ENCODE results near the gene NXNL1.

NXNL1 gene

GRCh38 chr19:17457616-17458015 lies 3.1 kb downstream of the NXNL1 start:
- no peak for TF ChIP-seq TAF1 (IDR thresholded peaks at IDR 0.05; ENCODE audit: borderline replicate concordance, insufficient read depth, low read length)
- no peak for TF ChIP-seq SIN3A (IDR thresholded peaks at IDR 0.05; ENCODE audit: borderline replicate concordance, insufficient read depth, low read length)
- TF ChIP-seq REST (IDR thresholded peaks at IDR 0.05; ENCODE audit: insufficient read depth in 1 of 2, low read depth in 2 of 2, low read length in 2 of 2) = no peak
- TF ChIP-seq POLR2AphosphoS5 (IDR thresholded peaks at IDR 0.05; ENCODE audit: low read depth, low read length) = no peak
- no peak for TF ChIP-seq FOXP2 (optimal IDR thresholded peaks at IDR 0.05; ENCODE audit: borderline replicate concordance, extremely low read depth, extremely low read length, insufficient read depth)

DNA sequence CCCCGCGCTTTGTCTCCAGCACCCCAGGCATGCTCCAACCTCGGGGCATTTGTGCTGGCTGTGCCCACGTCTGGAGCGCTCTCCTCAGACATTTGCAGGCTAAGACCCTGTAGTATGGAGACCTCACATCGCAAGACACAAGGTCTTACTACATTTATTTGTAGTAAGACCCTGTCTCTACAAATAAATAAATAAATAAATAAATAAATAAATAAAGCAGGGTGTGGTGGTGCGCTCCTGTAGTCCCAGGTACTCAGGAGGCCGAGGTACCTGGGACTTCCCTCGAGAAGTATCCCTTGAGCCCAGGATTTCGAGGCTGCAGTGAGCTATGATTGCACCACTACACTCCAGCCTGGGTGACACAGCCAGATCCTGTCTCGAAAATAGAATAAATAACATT lies 4.6 kb downstream of the NXNL1 start:
- TF ChIP-seq SIN3A (IDR thresholded peaks at IDR 0.05; ENCODE audit: borderline replicate concordance, insufficient read depth, low read length) (no peak), REST (IDR thresholded peaks at IDR 0.05; ENCODE audit: insufficient read depth in 1 of 2, low read depth in 2 of 2, low read length in 2 of 2) (no peak), POLR2AphosphoS5 (IDR thresholded peaks at IDR 0.05; ENCODE audit: low read depth, low read length) (no peak), TAF1 (IDR thresholded peaks at IDR 0.05; ENCODE audit: borderline replicate concordance, insufficient read depth, low read length) (no peak), FOXP2 (optimal IDR thresholded peaks at IDR 0.05; ENCODE audit: borderline replicate concordance, extremely low read depth, extremely low read length, insufficient read depth) (no peak)

DNA sequence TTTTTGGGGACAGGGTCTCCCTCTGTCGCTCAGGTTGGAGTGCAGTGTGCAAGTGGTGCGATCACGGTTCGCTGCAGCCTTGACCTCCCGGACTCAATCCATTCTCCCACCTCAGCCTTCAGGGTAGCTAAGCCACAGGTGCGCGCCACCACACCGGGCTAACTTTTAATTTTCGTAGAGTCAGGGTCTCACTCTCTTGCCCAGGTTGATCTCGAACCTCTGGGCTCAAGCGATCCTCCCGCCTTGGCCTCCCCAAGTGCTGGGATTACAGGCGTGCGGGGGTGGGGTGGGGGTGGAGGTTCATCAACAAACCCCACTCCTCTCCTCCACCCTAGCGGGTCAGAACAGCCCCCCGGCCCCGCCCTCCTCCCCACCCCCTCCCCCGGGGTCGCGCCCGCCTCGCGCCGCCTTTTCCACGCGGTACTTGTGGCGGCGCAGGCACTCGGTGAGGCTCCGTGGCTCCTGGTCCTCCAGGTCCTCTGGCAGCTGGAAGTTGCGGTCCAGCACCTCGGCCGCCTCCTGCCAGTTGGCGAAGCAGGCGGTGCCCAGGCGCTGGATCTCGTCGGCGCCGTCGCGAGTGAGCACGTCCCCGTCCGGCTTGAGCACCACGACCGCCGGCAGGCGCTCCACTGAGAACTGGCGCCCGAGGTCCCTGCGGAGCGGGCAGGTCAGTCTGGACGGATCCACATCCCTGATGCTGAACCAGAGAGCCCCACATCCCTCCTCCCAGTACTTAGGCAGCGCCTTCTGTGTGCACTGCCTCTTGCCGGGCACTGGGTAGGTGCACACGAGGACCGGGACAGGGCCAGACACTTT lies 5.2 kb downstream of the NXNL1 start:
- TF ChIP-seq REST (IDR thresholded peaks at IDR 0.05; ENCODE audit: insufficient read depth in 1 of 2, low read depth in 2 of 2, low read length in 2 of 2) (no peak), POLR2AphosphoS5 (IDR thresholded peaks at IDR 0.05; ENCODE audit: low read depth, low read length) (no peak), TAF1 (IDR thresholded peaks at IDR 0.05; ENCODE audit: borderline replicate concordance, insufficient read depth, low read length) (no peak), SIN3A (IDR thresholded peaks at IDR 0.05; ENCODE audit: borderline replicate concordance, insufficient read depth, low read length) (no peak), FOXP2 (optimal IDR thresholded peaks at IDR 0.05; ENCODE audit: borderline replicate concordance, extremely low read depth, extremely low read length, insufficient read depth) (no peak)

DNA sequence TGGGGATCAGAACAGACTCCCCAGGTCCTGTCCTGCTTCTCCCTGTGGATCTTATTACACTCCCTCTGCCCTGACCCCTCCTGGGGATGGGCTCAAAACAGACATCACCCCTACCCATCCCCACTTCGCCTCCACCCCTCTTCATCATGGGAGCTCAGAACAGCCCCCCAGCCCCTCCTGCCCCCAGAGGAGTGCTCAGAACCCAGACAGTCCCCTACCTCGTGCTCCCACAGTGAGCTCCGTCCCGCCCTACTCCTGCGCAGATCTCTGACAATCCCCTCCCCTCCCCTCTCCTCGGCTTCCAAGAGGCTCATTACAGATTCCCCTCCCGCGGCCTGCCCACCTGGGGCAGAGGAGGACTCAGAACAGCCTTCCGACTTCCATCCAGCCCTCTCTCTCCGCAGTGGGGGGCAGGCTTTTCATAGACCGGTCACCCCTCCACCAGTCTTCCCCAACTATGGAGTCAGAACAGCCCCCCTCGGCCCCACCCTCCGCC lies 6.1 kb downstream of the NXNL1 start:
- TF ChIP-seq TAF1 (IDR thresholded peaks at IDR 0.05; ENCODE audit: borderline replicate concordance, insufficient read depth, low read length) = no peak
- no peak for TF ChIP-seq FOXP2 (optimal IDR thresholded peaks at IDR 0.05; ENCODE audit: borderline replicate concordance, extremely low read depth, extremely low read length, insufficient read depth)

DNA sequence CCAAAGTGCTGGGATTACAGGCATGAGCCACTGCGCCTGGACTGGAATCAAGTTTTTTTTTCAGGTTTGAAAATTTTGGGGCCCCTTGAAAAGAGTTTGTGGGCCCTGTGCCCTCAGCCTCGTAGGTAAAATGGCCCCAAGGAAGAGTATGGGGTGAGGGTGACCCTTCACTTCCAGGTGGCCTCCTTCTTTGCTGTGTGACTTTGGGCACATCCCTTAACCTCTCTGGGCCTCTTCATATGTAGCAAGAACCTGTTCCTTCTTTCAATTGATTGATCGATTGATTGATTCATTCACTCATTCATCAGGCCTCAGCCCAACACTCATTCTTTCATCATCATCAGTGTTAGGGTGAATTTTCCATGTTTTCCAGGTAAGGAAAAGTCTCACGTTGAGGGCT lies 8.9 kb downstream of the NXNL1 start:
- TF ChIP-seq TAF1 (IDR thresholded peaks at IDR 0.05; ENCODE audit: borderline replicate concordance, insufficient read depth, low read length) = no peak
- no peak for TF ChIP-seq SIN3A (IDR thresholded peaks at IDR 0.05; ENCODE audit: borderline replicate concordance, insufficient read depth, low read length)
- no peak for TF ChIP-seq POLR2AphosphoS5 (IDR thresholded peaks at IDR 0.05; ENCODE audit: low read depth, low read length)
- TF ChIP-seq REST (IDR thresholded peaks at IDR 0.05; ENCODE audit: insufficient read depth in 1 of 2, low read depth in 2 of 2, low read length in 2 of 2) = no peak
- TF ChIP-seq FOXP2 (optimal IDR thresholded peaks at IDR 0.05; ENCODE audit: borderline replicate concordance, extremely low read depth, extremely low read length, insufficient read depth) = no peak
